Type B pancreatic cell (in vitro differentiated cells): ENCODE measurements around the gene ATP1B1. TPM values are rescaled to one million over a fixed set of nuclear protein-coding genes. Genes with fewer than 3 reads are reported as not detected.
A peak's percentile ranks its signal among the peaks of the same experiment; 100 is the strongest.

Source experiments
- DNase-seq: peaks from one replicate; pipeline ENCODE4 v3.0.0; 2021; ENCODE audit warnings: mixed read lengths; ENCODE audit not compliant: unreplicated experiment; ENCODE audit errors: extremely low spot score
- H3K27ac Mint-ChIP-seq: 2 replicates; pipeline ENCODE4 v1.8.0; 2021; ENCODE audit warnings: mild to moderate bottlenecking, mixed read lengths
- H3K27me3 Mint-ChIP-seq: 2 replicates; pipeline ENCODE4 v1.8.0; 2021; ENCODE audit warnings: mixed read lengths
- H3K36me3 Mint-ChIP-seq: 2 replicates; pipeline ENCODE4 v1.8.0; 2021; ENCODE audit warnings: mixed read lengths
- H3K4me1 Mint-ChIP-seq: one replicate; pipeline ENCODE4 v1.8.0; 2021; ENCODE audit warnings: mixed read lengths; ENCODE audit not compliant: unreplicated experiment
- H3K4me3 Mint-ChIP-seq: 2 replicates; pipeline ENCODE4 v1.8.0; 2021; ENCODE audit warnings: mild to moderate bottlenecking, mixed read lengths
- H3K9me3 Mint-ChIP-seq: 2 replicates; pipeline ENCODE4 v1.8.0; 2021; ENCODE audit warnings: mixed read lengths
- CTCF ChIP-seq: fragments of 200-600 bp; sonication (generic); conservative IDR thresholded peaks from 2 replicates; pipeline ENCODE4 v1.5.0; 2021; ENCODE audit warnings: antibody characterized with exemption, mild to moderate bottlenecking
- total RNA-seq: library from RNA; stranded (reverse); gene quantifications from 2 replicates; pipeline ENCODE4 v1.2.1, GENCODE V29; 2021; ENCODE audit warnings: low replicate concordance

ATP1B1 gene
- total RNA-seq, 1 donor from 2014 or later: 237 TPM

GRCh38 chr1:169108223-169108622 lies 1.7 kb downstream of the ATP1B1 start:
- H3K27ac Mint-ChIP-seq: peak overlapping the region; percentile 92
- H3K4me1 Mint-ChIP-seq: peaks cover 35% of the 10 kb centered on the region
- H3K9me3 Mint-ChIP-seq: no peaks in the 10 kb centered on the region
- no peaks in the 10 kb centered on the region for H3K27me3 Mint-ChIP-seq
- DNase-seq: no peak
- H3K36me3 Mint-ChIP-seq: peaks cover 25% of the 10 kb centered on the region
- TF ChIP-seq CTCF: no peak
- H3K4me3 Mint-ChIP-seq: peak overlapping the region; percentile 94

GRCh38 chr1:169108863-169109560 lies 2.5 kb downstream of the ATP1B1 start:
- Mint-ChIP-seq H3K27ac (peak overlapping the region; percentile 92), H3K27me3 (no peaks in the 10 kb centered on the region), H3K4me3 (peak overlapping the region; percentile 94), H3K9me3 (no peaks in the 10 kb centered on the region), H3K4me1 (peaks cover 41% of the 10 kb centered on the region), H3K36me3 (peaks cover 33% of the 10 kb centered on the region)
- TF ChIP-seq CTCF: peak; percentile 59
- no peak for DNase-seq

GRCh38 chr1:169109561-169110134 lies 3.2 kb downstream of the ATP1B1 start:
- Mint-ChIP-seq H3K9me3 (no peaks in the 10 kb centered on the region), H3K36me3 (peaks cover 38% of the 10 kb centered on the region), H3K4me1 (peaks cover 45% of the 10 kb centered on the region), H3K4me3 (peak overlapping the region; percentile 94), H3K27me3 (no peaks in the 10 kb centered on the region), H3K27ac (peak overlapping the region; percentile 92)
- no peak for TF ChIP-seq CTCF
- DNase-seq: no peak

- H3K27me3 Mint-ChIP-seq: no peaks in the 10 kb centered on the region
- peaks cover 45% of the 10 kb centered on the region for H3K4me1 Mint-ChIP-seq
- no peak for TF ChIP-seq CTCF
- peak overlapping the region; percentile 94 for H3K4me3 Mint-ChIP-seq
- no peak for DNase-seq
- peaks cover 39% of the 10 kb centered on the region for H3K36me3 Mint-ChIP-seq
- H3K27ac Mint-ChIP-seq: peak overlapping the region; percentile 92
- no peaks in the 10 kb centered on the region for H3K9me3 Mint-ChIP-seq
Observed at GRCh38 chr1:169110236-169110635, 3.7 kb downstream of the ATP1B1 start.

GRCh38 chr1:169110689-169111447 lies 4.4 kb downstream of the ATP1B1 start:
- peaks cover 41% of the 10 kb centered on the region for H3K36me3 Mint-ChIP-seq
- peaks cover 50% of the 10 kb centered on the region for H3K4me1 Mint-ChIP-seq
- H3K4me3 Mint-ChIP-seq: peak overlapping the region; percentile 94
- H3K9me3 Mint-ChIP-seq: no peaks in the 10 kb centered on the region
- DNase-seq: no peak
- TF ChIP-seq CTCF: no peak
- H3K27me3 Mint-ChIP-seq: no peaks in the 10 kb centered on the region
- H3K27ac Mint-ChIP-seq: peak overlapping the region; percentile 92
